NCI-H345 treated with DMSO at 0.1 percent for 48 hours (cell line): ENCODE data around the gene LYPD3.

ENCODE experiments used
- DNase-seq: peaks from one replicate; lab custom pipeline; 2025; ENCODE audit not compliant: unreplicated experiment; lab: John Stamatoyannopoulos, UW

LYPD3 gene

DNA sequence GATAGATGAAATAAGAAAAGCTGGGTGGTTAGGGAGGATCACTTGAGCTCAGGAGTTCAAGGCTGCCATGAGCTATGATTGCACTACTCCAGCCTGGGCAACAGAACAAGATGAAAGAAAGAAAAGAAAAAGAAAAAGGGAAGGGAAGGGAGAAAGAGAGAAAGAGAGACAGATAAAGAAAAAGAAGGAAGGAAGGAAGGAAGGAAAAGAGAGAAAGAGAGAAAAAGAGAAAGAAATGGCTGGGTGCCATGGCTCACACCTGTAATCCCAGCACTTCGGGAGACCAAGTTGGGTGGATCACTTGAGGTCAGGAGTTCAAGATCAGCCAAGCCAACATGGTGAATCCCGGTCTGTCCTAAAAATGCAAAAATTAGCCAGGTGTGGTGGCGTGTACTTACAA is 29.6 kb downstream of the LYPD3 start:
- DNase-seq = no peak

DNA sequence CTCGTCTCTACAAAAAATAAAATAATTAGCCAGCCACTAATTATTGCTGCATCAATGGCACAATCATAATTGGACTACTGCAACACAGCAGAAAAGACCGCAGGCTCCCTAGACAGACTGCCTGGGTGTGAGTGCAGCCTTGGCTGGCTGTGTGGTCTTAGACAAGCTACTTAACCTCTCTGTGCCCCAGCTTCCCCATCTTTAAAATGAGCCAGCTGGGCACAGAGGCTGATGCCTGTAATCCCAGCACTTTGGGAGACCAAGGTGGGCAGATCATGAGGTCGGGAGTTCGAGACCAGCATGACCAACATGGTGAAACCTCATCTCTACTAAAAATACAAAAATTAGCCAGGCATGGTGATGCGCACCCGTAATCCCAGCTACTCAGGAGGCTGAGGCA is 31.7 kb downstream of the LYPD3 start:
- DNase-seq = no peak

DNA sequence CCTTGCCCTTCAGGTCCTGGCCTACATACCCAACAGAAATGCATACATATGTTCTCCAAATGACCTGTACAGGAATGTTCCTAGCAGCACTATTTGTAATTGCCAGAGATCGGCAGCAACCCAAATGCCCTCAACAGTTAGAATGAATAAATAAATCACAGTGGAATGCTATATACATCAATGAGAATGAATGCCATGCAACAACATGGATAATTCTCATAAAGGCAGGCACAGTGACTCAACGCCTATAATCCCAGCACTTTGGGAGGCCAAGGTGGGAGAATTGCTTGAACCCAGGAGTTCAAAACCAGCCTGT is 32.1 kb downstream of the LYPD3 start:
- DNase-seq = no peak

DNA sequence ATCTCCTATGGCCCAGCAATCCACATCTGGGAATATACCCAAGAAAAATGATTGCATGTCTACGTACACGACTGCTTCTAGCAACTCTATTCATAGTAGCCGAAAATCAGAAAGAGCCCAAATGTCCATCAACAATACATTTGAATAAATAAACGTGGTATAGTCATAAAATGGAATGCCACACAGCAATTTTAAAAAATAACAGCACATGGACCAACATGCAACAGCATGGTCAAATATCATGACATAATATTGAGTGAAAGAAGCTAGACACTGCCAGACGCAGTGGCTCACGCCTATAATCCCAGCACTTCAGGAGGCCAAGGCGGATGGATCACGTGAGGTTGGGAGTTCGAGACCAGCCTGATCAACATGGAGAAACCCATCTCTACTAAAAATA is 34.4 kb downstream of the LYPD3 start:
- DNase-seq = no peak

DNA sequence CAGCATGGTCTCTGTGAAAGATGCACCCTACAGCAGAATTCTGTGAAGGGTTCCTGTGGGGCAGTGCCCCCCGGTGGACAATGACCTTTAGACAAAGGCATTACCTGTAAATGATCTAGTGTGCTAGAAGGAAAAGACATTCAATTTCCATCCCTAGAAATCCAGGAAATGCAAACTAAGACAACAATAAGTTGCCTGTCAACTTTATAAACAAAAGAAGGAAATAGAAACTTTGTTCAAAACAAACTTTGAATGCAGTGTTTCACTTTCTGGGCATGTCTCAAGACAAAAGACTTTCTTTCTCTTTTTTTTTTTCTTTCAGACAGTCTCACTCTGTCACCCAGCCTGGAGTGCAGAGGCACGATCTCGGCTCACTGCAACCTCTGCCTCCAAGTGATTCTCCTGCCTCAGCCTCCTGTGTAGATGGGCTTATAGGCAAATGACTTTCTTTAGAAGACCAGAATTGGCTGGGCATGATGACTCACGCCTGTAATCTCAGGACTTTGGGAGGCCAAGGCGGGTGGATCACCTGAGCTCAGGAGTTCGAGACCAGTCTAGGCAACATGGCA is 35.2 kb downstream of the LYPD3 start:
- no peak for DNase-seq

DNA sequence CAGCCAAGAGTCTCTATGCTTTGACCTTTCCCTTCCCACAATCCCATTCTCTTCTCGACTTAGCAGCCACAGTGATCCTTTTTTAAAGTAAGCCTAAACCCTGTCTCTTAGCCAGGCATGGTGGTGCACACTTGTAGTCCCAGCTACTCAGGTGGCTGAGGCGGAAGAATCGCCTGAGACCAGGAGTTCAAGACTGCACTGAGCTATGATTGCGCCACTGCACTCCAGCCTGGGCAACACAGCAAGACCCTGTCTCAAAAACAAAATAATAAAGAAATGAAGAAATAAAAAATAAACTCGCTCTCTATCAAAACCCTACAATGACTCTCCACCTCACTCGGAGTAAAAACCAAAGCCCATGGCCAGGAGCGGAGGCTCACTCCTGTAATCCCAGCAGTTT is 36.0 kb downstream of the LYPD3 start:
- DNase-seq = no peak

DNA sequence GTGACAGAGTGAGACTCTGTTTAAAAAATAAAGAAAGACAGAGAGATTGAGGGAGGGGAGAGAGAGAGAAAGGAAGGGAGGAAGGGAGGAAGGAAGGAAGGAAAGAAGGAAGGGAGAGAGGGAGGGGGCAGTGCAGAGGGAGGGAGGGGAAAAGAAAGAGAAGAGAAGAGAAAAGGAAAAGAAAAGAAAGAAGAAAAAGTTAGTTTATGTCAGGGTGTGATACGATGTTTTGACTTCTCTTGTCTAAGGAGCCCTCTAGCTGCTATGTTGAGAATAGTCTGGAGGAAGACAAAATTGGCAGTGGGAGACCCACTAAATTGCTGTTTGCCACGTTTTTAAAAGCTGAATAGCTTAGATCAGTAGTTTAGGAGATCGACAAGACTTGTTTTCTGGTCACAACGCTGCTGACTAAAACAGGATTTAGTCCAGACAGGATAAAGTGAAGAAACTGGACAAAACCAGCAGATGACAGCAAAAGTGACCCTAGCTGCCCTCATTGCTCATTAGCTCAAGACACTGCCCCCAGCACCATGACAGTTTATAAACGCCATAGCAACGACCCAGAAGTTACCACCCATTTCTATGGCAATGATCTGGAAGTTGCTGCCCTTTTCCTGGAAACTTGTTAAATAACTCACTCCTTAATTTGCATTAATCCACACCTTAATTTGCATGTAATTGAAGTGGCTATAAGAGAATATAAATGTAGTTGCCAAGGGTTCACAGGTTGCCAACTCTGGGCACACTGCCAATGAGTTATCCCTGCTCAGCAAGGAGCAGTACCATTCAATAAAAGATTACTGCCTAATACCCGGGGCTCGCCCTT is 39.6 kb downstream of the LYPD3 start:
- DNase-seq = no peak

DNA sequence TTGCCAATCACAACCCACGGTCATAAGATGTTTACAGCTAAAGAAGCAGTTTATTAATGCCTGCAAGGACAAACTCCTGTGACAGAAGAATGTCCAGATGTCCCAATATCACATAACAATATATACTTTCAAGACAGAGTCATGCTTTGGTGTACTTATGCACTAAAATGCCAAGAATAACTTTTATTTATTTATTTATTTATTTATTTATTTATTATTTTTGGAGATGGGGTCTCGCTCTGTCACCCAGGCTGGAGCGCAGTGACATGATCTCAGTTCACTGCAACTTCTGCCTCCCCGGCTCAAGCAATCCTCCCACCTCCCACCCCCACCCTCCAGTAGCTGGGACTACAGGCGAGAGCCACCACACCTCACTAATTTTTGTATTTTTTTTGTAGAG is 41.6 kb downstream of the LYPD3 start:
- DNase-seq = no peak

DNA sequence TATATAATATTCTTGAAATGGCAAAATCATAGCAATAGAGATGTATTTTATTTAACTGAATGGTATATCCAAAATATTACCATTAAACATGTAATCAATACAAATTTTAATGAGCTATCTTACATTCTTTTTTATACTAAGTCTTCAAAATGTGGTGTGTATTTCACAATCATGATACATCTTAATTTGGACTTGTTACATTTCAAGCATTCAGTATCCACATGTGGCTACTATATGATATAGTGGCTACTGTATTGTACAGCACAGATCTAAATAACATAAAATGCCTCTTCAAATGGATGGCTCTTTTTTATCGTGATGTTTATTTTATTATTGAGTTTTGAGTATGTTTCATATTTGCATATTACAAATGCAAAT is 42.7 kb downstream of the LYPD3 start:
- no peak for DNase-seq

DNA sequence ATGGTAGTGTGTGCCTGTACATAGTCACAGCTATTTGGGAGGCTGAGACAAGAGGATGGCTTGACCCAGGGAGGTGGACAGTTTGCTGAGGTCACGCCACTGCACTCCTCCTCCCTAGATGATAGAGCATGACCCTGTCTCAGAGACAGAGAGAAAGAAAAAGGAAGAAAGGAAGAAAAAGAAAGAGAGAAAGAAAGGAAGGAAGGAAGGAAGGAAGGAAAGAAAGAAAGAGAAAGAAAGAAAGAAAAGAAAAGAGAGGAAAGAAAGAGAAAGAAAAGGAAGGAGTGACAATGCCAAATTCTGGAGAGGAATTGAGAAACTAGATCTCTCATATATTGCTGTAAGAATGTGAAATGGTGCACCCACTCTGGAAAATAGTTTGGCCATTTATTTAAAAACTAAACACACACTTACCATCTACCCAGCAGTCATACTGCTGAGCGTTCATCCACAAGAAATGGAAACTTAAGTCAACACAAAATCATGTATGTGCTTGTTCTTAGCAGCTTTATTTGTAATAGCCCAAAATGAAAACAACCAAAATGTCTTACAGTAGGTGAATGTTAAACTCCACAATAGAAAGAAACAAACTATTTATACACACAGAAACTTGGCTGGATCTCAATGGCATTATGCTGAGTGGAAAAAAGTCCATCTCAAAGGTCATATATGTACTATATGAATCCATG is 43.3 kb downstream of the LYPD3 start:
- DNase-seq = no peak

DNA sequence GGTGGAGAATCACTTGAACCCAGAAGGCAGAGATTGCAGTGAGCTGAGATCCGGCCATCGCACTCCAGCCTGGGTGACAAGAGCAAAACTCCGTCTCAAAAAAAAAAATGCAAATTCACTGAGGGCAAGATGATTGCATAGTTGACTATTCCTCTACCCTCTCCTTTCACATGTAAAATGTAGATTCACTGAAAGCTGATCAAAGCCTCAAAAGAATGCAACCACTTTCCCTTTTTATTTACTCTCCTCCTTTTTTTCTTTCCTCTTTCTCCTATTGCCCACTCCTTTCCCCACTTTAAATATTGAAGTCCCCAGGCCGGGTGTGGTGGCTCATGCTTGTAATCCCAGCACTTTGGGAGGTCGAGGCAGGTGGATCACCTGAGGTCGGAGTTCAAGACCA is 44.5 kb downstream of the LYPD3 start:
- DNase-seq = no peak

DNA sequence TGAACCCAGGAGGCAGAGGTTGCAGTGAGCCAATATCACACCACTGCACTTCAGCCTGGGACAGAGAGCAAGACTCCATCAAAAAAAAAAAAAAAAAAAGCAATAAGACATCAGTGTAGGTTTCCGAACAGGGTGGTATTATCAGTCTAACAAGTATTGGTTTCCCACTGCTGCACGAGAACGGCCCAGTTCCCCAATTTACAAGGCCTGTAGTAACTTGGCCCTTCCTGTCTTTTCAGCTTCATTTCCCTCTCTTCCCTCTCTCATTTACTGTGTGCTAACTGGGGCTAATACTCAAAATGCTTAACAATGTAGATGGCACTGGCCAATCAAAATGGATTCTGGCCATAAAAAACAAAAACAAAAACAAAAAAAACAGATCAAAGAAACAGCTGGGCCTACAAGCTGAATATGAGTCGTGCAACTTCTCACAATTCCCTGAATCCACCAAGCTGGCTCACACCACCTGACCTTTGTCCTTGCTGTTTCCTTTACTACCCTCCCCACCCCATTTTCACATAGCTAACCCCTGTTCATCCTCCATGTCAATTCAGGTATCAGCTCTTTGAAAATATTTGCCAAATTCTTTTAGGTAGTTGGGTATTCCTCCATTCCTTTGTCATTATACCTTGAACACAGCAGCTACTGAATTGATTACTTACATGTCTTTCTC is 48.3 kb downstream of the LYPD3 start:
- DNase-seq = no peak

DNA sequence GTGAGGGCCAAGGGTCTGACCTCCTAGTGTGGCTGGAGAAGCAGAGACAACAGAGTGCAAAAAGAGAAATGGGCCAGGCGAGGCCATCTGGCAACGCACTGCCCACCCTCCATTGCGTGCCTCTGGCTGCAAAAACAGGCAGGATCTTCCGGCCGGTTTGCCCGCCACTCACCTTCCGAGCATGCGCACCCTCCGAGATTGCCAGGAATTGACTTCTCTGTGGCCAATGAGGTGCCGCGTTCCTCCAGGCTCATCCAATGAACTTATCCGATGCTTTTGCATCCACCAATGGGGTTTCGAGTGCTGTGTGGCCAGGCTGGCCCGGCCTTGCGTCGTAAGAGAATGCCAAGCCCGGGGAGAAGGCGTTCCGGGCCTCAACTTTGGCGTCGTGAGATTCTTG is 50.9 kb downstream of the LYPD3 start, which contains the start of gene TEX101:
Gene TEX101 (plus strand): TSS at position 337 of the 400 bp plus-strand sequence. CDS start 1,030 bp downstream, outside the sequence.
- no peak for DNase-seq

DNA sequence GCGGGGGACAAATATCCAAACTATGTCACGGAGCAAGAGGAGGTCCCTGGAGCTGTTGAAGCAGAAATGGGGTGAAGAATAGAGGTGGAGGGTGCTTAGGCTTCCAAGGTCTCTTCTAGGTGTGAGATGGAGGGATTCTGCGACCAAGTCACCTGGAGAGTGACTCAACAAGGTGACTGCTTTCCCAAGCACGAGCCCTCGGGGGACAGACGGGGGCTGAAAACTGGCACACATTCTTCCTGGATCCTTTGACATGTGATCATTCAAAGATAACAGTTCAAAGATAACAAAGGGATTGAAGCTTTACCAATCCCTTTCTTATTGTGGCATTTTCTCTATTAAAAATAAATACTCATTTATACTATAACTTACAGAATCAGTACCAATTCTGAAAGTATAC is 53.0 kb downstream of the LYPD3 start:
- no peak for DNase-seq
